Raji (cell line): Measurements from ENCODE around the gene CBS.
"Not testable (repeated sequence)": the region's sequence is repeated elsewhere in the genome, so short reads cannot be mapped to it uniquely, and the experiment has no call there.

Source experiments
- POLR2A ChIP-seq: IDR thresholded peaks from 2 replicates; pipeline ENCODE4 v1.6.1; 2011; ENCODE audit warnings: low read depth, low read length, control low read depth; ENCODE audit not compliant: insufficient read depth

Gene CBS

GRCh38 chr21:43075170-43076022 lies at the start of gene CBS:
CBS (minus strand) TSS chr21:43075835; CDS start chr21:43072193, 3,642 bp downstream.
- not testable (repeated sequence) for TF ChIP-seq POLR2A

GRCh38 chr21:43106965-43107793 lies 31.5 kb upstream of the CBS start, which contains the start of gene U2AF1:
U2AF1 (minus strand) TSS chr21:43107570; CDS start chr21:43107494, 76 bp downstream.
- TF ChIP-seq POLR2A, result not testable (repeated sequence)

GRCh38 chr21:43034826-43035225 lies 40.8 kb downstream of the CBS start:
- TF ChIP-seq POLR2A, result no peak

GRCh38 chr21:43034101-43034500 lies 41.5 kb downstream of the CBS start:
- TF ChIP-seq POLR2A, result no peak

GRCh38 chr21:43031121-43031619 lies 44.5 kb downstream of the CBS start:
- no peak for TF ChIP-seq POLR2A

GRCh38 chr21:43029785-43030184 lies 45.9 kb downstream of the CBS start:
- no peak for TF ChIP-seq POLR2A

GRCh38 chr21:43027846-43028731 lies 47.5 kb downstream of the CBS start:
- TF ChIP-seq POLR2A, result no peak

- TF ChIP-seq POLR2A, result no peak
These were observed 49.9 kb downstream of the CBS start for GRCh38 chr21:43025636-43026180.

GRCh38 chr21:43024439-43025136 lies 51.0 kb downstream of the CBS start:
- TF ChIP-seq POLR2A, result no peak

- TF ChIP-seq POLR2A, result no peak
These were observed 52.5 kb downstream of the CBS start for GRCh38 chr21:43023175-43023574.

GRCh38 chr21:43021756-43022600 lies 53.7 kb downstream of the CBS start:
- no peak for TF ChIP-seq POLR2A

GRCh38 chr21:43021191-43021590 lies 54.4 kb downstream of the CBS start:
- no peak for TF ChIP-seq POLR2A

GRCh38 chr21:43020771-43021170 lies 54.9 kb downstream of the CBS start:
- TF ChIP-seq POLR2A, result no peak
